Measurements from ENCODE around the gene MGARP.

DNA sequence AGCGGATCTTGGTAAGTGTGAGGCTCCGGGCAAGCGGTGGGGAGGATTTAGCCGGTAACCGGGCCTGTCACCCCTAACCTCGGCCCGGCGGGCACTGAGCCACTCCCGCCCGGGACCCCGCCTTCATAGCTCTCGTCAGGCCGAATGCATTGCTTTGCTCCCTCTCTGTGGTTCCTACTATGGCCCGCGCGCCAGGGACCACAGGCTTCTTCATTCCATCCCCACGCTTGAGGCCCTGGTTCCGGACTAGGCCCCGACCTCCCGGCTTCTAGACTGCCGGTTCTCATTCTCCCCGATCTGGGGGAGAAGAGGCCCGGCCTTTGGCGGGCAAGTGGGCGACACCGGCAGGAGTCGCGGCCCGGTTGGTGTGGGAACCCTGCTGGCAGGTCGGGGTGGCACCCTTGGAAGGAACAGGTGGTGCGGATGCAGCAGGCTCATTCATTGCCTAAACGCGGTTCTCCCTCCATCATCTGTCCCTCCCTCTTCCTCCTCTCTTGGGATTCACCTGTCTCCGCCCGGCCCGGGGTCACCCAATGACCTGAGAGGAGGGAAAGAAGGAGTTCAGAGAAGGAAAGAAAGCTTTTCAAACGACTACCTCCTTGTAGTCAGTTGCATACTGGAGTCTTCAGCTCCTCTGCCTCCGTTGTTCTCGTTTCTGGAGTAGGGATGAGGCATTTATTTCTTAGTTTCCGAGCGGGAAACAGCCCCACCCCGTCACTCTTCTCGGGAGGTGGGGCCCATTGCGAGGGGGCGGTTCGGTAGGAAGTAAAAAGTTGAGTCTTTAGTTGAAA, 22.0 kb upstream of the MGARP start, which contains the start of gene NDUFC1:
- TF ChIP-seq POLR2A (IDR thresholded peaks at IDR 0.05; ENCODE audit: low read length), result peak; percentile 26
- TF ChIP-seq GATA1 (IDR thresholded peaks at IDR 0.05; ENCODE audit: low read depth, low read length), result no peak
